ENCODE measurements around the gene TTL.

DNA sequence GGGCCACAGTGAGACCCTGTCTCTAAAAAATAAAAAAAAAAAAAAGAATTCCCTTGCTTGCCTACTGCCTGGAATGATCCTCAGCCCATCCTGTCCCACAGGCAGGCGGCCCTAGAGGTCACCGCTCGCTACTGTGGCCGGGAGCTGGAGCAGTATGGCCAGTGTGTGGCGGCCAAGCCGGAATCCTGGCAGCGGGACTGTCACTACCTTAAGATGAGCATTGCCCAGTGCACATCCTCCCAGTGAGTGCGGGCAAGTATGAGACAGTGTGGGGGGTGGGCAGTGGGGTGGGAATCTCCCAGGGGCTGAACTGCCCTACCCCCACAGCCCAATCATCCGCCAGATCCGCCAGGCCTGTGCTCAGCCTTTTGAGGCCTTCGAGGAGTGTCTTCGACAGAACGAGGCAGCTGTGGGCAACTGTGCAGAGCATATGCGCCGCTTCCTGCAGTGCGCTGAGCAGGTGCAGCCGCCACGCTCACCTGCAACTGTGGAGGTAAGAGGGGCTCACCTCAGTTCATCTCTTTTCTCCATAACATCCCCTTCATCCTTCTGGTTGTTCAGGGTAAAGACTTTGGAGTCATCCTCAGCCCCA is 104.0 kb downstream of the TTL start:
- TF ChIP-seq, protein P1, sequence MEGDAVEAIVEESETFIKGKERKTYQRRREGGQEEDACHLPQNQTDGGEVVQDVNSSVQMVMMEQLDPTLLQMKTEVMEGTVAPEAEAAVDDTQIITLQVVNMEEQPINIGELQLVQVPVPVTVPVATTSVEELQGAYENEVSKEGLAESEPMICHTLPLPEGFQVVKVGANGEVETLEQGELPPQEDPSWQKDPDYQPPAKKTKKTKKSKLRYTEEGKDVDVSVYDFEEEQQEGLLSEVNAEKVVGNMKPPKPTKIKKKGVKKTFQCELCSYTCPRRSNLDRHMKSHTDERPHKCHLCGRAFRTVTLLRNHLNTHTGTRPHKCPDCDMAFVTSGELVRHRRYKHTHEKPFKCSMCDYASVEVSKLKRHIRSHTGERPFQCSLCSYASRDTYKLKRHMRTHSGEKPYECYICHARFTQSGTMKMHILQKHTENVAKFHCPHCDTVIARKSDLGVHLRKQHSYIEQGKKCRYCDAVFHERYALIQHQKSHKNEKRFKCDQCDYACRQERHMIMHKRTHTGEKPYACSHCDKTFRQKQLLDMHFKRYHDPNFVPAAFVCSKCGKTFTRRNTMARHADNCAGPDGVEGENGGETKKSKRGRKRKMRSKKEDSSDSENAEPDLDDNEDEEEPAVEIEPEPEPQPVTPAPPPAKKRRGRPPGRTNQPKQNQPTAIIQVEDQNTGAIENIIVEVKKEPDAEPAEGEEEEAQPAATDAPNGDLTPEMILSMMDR (IDR thresholded peaks at IDR 0.05) = no peak
- TF ChIP-seq EZH2phosphoT487 (IDR thresholded peaks at IDR 0.05) (no peak), EZH2 (IDR thresholded peaks at IDR 0.05) (no peak)
